ENCODE results near the gene ST8SIA5.

DNA sequence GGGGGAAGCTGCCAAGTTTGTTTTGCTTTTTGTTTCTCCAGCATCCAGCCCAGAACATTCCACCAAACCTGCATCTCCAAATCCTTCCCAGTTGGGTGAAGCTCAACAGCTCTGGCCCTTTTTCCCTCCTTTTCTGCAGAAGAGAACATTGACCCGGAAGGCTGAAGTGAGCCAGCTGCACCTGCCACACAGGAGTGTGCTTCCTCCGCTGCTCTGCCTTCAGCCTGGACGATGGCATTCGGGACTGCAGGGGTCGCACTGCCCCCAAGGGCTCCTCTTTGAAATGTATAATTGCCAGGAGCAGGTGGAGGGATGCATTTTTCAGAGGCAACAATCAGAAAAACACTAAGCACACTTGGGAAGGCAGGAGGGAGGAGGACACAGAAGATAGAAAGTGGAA lies 41.8 kb downstream of the ST8SIA5 start:
- TF ChIP-seq ZNF384 (IDR thresholded peaks at IDR 0.05) = no peak
- no peak for TF ChIP-seq NFRKB (IDR thresholded peaks at IDR 0.05)
- no peak for TF ChIP-seq BHLHE40 (IDR thresholded peaks at IDR 0.05; ENCODE audit: borderline replicate concordance)
- no peak for TF ChIP-seq FOXA1 (IDR thresholded peaks at IDR 0.05)
- no peak for TF ChIP-seq FOXM1 (IDR thresholded peaks at IDR 0.05; ENCODE audit: borderline replicate concordance)
- TF ChIP-seq SUZ12 (IDR thresholded peaks at IDR 0.05) = no peak
